ENCODE measurements around the gene TEX26. TPM values are rescaled to one million over a fixed set of nuclear protein-coding genes. Genes with fewer than 3 reads are reported as not detected.

Gene TEX26
- total RNA-seq, 1 donor, result not detected

DNA sequence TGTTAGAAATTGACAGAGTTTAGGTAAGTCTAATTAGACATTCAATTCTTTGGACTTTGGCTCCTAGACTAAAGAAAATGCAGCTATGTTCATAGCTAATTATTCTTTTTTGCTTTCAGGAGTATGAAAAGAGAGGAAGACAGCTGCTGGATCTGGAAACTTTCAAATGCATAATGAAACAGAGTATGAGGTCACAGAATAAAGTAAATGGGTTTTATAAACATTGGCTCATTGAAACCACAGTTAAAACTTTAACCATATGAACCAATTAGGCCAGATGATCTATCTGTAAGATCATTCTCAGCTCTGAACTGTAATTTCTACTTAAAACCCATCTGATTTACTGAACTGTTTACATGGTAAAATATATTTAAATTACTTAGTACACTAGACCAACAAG is 82.7 kb downstream of the TEX26 start:
- Histone ChIP-seq H3K36me3 (ENCODE audit: insufficient read depth, low read length) (no peaks in the 10 kb centered on the region), H3K79me2 (ENCODE audit: insufficient read depth, low read length) (no peaks in the 10 kb centered on the region), H3K4me2 (ENCODE audit: insufficient read depth, low read length) (no peak overlapping the region), H2AFZ (ENCODE audit: low read length) (no peak overlapping the region), H3K4me3 (ENCODE audit: insufficient read depth, low read length) (no peak overlapping the region), H3K27me3 (ENCODE audit: insufficient read depth, low read length) (peaks cover 13% of the 10 kb centered on the region), H4K20me1 (ENCODE audit: insufficient read depth, low read length) (no peaks in the 10 kb centered on the region), H3K27ac (ENCODE audit: low read depth, low read length) (no peak overlapping the region), H3K4me1 (ENCODE audit: insufficient read depth, low read length) (no peaks in the 10 kb centered on the region), H3K9me3 (ENCODE audit: low read depth, low read length) (no peaks in the 10 kb centered on the region)
- DNase-seq (ENCODE audit: insufficient read length, low spot score, missing footprints), result no peak
- TF ChIP-seq, protein P1, sequence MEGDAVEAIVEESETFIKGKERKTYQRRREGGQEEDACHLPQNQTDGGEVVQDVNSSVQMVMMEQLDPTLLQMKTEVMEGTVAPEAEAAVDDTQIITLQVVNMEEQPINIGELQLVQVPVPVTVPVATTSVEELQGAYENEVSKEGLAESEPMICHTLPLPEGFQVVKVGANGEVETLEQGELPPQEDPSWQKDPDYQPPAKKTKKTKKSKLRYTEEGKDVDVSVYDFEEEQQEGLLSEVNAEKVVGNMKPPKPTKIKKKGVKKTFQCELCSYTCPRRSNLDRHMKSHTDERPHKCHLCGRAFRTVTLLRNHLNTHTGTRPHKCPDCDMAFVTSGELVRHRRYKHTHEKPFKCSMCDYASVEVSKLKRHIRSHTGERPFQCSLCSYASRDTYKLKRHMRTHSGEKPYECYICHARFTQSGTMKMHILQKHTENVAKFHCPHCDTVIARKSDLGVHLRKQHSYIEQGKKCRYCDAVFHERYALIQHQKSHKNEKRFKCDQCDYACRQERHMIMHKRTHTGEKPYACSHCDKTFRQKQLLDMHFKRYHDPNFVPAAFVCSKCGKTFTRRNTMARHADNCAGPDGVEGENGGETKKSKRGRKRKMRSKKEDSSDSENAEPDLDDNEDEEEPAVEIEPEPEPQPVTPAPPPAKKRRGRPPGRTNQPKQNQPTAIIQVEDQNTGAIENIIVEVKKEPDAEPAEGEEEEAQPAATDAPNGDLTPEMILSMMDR (IDR thresholded peaks at IDR 0.05; ENCODE audit: extremely low read depth, low read depth, low read length), result no peak

DNA sequence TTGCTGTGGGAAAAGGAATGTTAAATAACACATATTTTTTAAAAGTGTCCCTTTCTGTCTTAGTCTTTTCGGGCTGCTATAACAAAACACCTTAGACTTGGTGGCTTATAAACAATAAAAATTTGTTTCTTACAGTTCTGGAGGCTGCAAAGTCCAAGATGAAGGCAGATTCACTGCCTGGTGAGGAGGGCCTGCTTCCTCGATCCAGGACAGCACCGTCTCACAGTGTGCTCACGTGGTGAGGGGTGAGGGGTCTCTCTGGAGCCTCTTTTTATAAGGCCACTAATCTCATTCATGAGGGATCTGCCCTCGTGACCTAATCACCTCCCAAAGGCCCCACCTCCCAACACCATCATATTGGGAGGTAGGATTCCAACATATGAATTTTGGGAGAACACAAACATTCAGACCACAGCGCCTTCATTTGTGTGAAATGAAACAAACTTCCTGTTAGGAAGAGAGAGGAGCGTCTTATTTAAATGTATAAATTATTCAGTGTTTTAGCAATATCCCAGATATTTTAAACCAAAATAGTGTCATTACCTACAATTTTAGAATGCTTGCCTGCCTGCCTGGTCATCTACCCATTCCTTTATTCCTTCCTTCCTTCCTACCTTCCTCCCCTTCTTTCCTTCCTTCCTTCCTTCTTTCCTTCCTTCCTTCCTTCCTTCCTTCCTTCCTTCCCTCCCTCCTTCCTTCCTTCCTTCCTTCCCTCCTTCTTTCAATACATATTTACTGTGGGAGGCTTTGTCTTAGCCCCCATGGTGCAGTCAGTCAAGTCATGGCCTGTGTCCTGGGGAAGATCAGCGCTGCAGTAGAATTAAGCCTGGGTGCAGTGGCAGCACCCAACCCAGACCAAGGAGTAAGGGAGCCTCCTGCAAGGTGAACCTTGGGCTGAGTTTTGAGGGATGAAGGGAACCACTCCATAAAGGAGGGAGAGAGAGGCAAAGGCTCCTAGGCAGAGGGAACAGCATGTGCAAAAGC is 84.2 kb downstream of the TEX26 start:
- H3K9me3 ChIP-seq (ENCODE audit: low read depth, low read length), result no peaks in the 10 kb centered on the region
- TF ChIP-seq, protein P1 (IDR thresholded peaks at IDR 0.05; ENCODE audit: extremely low read depth, low read depth, low read length), result no peak
- no peak overlapping the region for H2AFZ ChIP-seq (ENCODE audit: low read length)
- no peaks in the 10 kb centered on the region for H3K36me3 ChIP-seq (ENCODE audit: insufficient read depth, low read length)
- peaks cover 18% of the 10 kb centered on the region for H3K27me3 ChIP-seq (ENCODE audit: insufficient read depth, low read length)
- H4K20me1 ChIP-seq (ENCODE audit: insufficient read depth, low read length), result no peaks in the 10 kb centered on the region
- no peaks in the 10 kb centered on the region for H3K4me1 ChIP-seq (ENCODE audit: insufficient read depth, low read length)
- no peak overlapping the region for H3K27ac ChIP-seq (ENCODE audit: low read depth, low read length)
- H3K4me3 ChIP-seq (ENCODE audit: insufficient read depth, low read length), result no peak overlapping the region
- no peaks in the 10 kb centered on the region for H3K79me2 ChIP-seq (ENCODE audit: insufficient read depth, low read length)
- H3K4me2 ChIP-seq (ENCODE audit: insufficient read depth, low read length), result no peak overlapping the region
- no peak for DNase-seq (ENCODE audit: insufficient read length, low spot score, missing footprints)

DNA sequence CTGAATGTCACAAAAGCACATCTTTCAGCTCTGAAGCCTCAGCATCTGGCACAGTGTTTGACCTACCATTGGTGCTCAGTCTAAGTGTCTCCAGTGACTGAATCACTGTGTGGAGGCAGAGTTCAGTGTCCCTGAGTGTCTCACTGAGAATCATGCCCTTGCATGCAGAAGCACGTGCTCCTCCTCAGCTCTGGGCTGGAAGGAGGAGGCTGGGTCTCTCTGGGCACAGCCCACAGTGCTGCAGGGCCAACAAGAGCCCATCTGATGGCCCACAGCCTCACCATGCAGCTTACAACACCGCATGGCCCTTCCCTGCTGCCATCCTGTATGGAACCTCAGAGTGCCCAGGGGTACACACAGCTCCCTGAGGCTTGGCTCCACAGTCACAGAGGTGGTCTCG is 86.1 kb downstream of the TEX26 start:
- no peak overlapping the region for H2AFZ ChIP-seq (ENCODE audit: low read length)
- H3K4me3 ChIP-seq (ENCODE audit: insufficient read depth, low read length), result no peak overlapping the region
- no peaks in the 10 kb centered on the region for H3K36me3 ChIP-seq (ENCODE audit: insufficient read depth, low read length)
- no peak overlapping the region for H3K4me2 ChIP-seq (ENCODE audit: insufficient read depth, low read length)
- H3K4me1 ChIP-seq (ENCODE audit: insufficient read depth, low read length), result no peaks in the 10 kb centered on the region
- TF ChIP-seq, protein P1 (IDR thresholded peaks at IDR 0.05; ENCODE audit: extremely low read depth, low read depth, low read length), result no peak
- no peaks in the 10 kb centered on the region for H4K20me1 ChIP-seq (ENCODE audit: insufficient read depth, low read length)
- DNase-seq (ENCODE audit: insufficient read length, low spot score, missing footprints), result no peak
- H3K9me3 ChIP-seq (ENCODE audit: low read depth, low read length), result no peaks in the 10 kb centered on the region
- no peaks in the 10 kb centered on the region for H3K79me2 ChIP-seq (ENCODE audit: insufficient read depth, low read length)
- H3K27ac ChIP-seq (ENCODE audit: low read depth, low read length), result no peak overlapping the region
- H3K27me3 ChIP-seq (ENCODE audit: insufficient read depth, low read length), result peaks cover 29% of the 10 kb centered on the region

DNA sequence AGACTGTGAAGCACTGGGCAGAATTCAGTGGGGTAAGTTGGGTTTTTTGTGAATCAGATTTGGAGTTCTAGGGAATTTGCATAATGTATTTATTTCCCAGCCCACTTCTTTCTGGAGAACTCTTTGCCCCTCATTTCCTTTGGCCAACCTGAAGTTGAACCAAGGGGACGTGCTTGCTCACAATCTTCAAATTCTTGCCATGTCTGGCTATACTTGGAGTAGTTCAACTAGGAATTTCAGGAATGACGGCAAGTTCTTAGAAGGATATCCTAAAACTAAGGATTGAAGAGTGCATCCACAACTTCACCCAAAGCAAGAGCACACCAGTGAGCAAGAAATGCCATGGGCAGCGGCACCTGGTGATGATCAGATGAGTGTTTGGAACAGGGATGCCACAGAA is 88.5 kb downstream of the TEX26 start:
- no peak overlapping the region for H2AFZ ChIP-seq (ENCODE audit: low read length)
- H3K4me2 ChIP-seq (ENCODE audit: insufficient read depth, low read length), result no peak overlapping the region
- H3K27ac ChIP-seq (ENCODE audit: low read depth, low read length), result no peak overlapping the region
- H4K20me1 ChIP-seq (ENCODE audit: insufficient read depth, low read length), result no peaks in the 10 kb centered on the region
- no peaks in the 10 kb centered on the region for H3K79me2 ChIP-seq (ENCODE audit: insufficient read depth, low read length)
- no peaks in the 10 kb centered on the region for H3K36me3 ChIP-seq (ENCODE audit: insufficient read depth, low read length)
- TF ChIP-seq, protein P1 (IDR thresholded peaks at IDR 0.05; ENCODE audit: extremely low read depth, low read depth, low read length), result no peak
- no peak for DNase-seq (ENCODE audit: insufficient read length, low spot score, missing footprints)
- peaks cover 24% of the 10 kb centered on the region for H3K27me3 ChIP-seq (ENCODE audit: insufficient read depth, low read length)
- H3K9me3 ChIP-seq (ENCODE audit: low read depth, low read length), result no peaks in the 10 kb centered on the region
- no peaks in the 10 kb centered on the region for H3K4me1 ChIP-seq (ENCODE audit: insufficient read depth, low read length)
- no peak overlapping the region for H3K4me3 ChIP-seq (ENCODE audit: insufficient read depth, low read length)
